Gastroesophageal sphincter (tissue), 4 donors: ENCODE data around the gene ZIC4. TPM values are rescaled to one million over a fixed set of nuclear protein-coding genes. Genes with fewer than 3 reads are reported as not detected.

Experiments used
- ATAC-seq: fragments of 150-250 bp; one replicate; pipeline ENCODE4 v1.9.1; 2016; ENCODE audit warnings: mild to moderate bottlenecking, moderate library complexity
- H3K27ac ChIP-seq, 4 donors: fragments of 200-600 bp; sonication (generic) in 3 of 4; 1 replicate in 3 of 4; 2 replicates in 1 of 4; pipeline ENCODE4 v1.5.1; 2016 to 2019
- H3K27me3 ChIP-seq: fragments of 200-600 bp; sonication (generic); one replicate; pipeline ENCODE4 v1.5.1; 2019
- H3K36me3 ChIP-seq, 2 donors: fragments of 200-600 bp; sonication (generic); one replicate each; pipeline ENCODE4 v1.5.1; 2019; ENCODE audit warnings: control low read depth in 1 of 2
- H3K4me1 ChIP-seq, 3 donors: fragments of 200-600 bp; sonication (generic); 1 replicate in 2 of 3; 2 replicates in 1 of 3; pipeline ENCODE4 v1.5.1; 2016 to 2019; ENCODE audit warnings: control low read depth in 2 of 3
- H3K4me3 ChIP-seq, 2 donors: fragments of 200-600 bp; sonication (generic); one replicate each; pipeline ENCODE4 v1.5.1; 2019; ENCODE audit warnings: mild to moderate bottlenecking in 1 of 2, moderate library complexity in 1 of 2
- H3K9me3 ChIP-seq, 3 donors: fragments of 200-600 bp; sonication (generic); one replicate each; pipeline ENCODE4 v1.5.1; 2017 to 2019; ENCODE audit warnings: control low read depth in 2 of 3
- CTCF ChIP-seq, 4 experiments: fragments of 200-600 bp in 2 of 4; fragments of 450-650 bp in 2 of 4; sonication (generic) in 1 of 4; IDR thresholded peaks; one replicate each; pipeline ENCODE4 v1.5.1; 2017 to 2019; ENCODE audit warnings: antibody characterized with exemption in 4 of 4, mild to moderate bottlenecking in 2 of 4, moderate library complexity in 2 of 4
- EP300 ChIP-seq: sonication (generic); formaldehyde crosslinking; IDR thresholded peaks from one replicate; pipeline ENCODE4 v1.6.1; 2017; ENCODE audit warnings: antibody characterized with exemption, mild to moderate bottlenecking
- POLR2A ChIP-seq, 2 donors: fragments of 450-650 bp; IDR thresholded peaks; one replicate each; pipeline ENCODE4 v1.6.1; 2017; ENCODE audit warnings: antibody characterized with exemption in 2 of 2, mild to moderate bottlenecking in 2 of 2, moderate library complexity in 1 of 2
- POLR2AphosphoS5 ChIP-seq: sonication (generic); formaldehyde crosslinking; IDR thresholded peaks from one replicate; pipeline ENCODE4 v1.6.1; 2017; ENCODE audit warnings: antibody characterized with exemption
- WGBS, 2 donors: methylation state at CpG; one replicate each; pipeline ENCODE4 v1.1.5; 2018; ENCODE audit warnings: low coverage in 1 of 2; 5-methylcytosine and 5-hydroxymethylcytosine counted together
- total RNA-seq, 4 donors: library from RNA; depleted of rRNA; stranded (reverse); fragments of >200 nt; gene quantifications; one replicate each; pipeline ENCODE4 v1.1.0, GENCODE V29; 2016

Gene ZIC4
- total RNA-seq, 4 donors from 2014 or later, result 0.13 TPM; not detected in 3

- peaks cover 0 to 48% (median 19%) of the 10 kb centered on the region in 3 donors for H3K4me1 ChIP-seq
- peaks cover 100% of the 10 kb centered on the region for H3K27me3 ChIP-seq
- H3K4me3 ChIP-seq, result peak overlapping the region in 1 of 2 donors; percentile 12
- H3K9me3 ChIP-seq, result peaks cover 0 to 5% (median 0%) of the 10 kb centered on the region in 3 donors
- H3K27ac ChIP-seq, result no peak overlapping the region
- H3K36me3 ChIP-seq, result no peaks in the 10 kb centered on the region
- no peak for ATAC-seq
- no peak for TF ChIP-seq POLR2AphosphoS5
- no peak for TF ChIP-seq EP300
- TF ChIP-seq CTCF (IDR thresholded peaks at IDR 0.05), result no peak
- no peak for TF ChIP-seq POLR2A (IDR thresholded peaks at IDR 0.05)
- 4 to 7% methylated on average over 14 to 22 of the region's 53 CpGs for WGBS, 2 donors
Measured at GRCh38 chr3:147421184-147421912, 15.0 kb upstream of the ZIC4 start.

DNA sequence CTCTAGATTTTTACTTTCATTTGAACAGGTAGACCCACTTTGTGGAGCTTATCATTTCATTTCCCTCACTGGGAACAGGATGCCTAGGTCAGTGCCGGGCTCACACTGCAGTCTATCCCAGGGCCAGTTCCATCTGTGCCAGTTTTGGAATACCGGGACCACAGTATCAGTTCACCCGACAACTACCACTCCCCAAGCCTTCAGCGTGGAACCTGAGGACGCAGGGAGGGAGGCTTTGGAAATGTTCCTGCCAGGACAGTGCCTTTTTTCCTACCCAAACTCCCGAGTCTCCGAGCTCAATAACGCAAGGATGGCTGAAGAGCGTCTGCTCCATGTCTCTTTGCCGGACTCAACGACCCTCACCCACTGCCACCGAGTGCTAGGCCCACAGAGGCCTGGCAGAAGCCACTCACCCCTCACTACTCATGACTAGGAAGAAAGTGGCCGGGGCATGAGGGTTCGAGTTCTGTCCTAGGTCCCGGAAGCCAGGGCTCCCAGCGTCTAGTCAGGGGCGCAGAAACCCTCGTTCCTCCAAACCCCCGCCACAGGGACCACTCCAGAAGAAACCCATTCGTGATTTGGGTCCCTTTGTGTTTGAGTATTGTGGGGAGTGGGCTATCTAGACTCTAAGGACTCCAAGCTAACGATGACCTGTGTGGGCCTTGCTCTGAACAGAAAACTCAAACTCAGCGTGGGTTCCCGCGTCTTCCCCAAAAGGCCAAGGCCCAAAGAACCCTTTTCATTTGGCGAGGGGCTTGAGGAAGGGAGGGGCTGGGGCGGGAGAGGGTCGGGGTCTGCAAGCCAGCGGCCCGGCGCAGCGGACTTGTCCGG lies 14.2 kb upstream of the ZIC4 start:
- ATAC-seq, result no peak
- peaks cover 0 to 10% (median 0%) of the 10 kb centered on the region in 3 donors for H3K9me3 ChIP-seq
- peaks cover 100% of the 10 kb centered on the region for H3K27me3 ChIP-seq
- TF ChIP-seq POLR2AphosphoS5 (no peak), EP300 (no peak), CTCF (IDR thresholded peaks at IDR 0.05) (no peak)
- peak overlapping the region in 1 of 2 donors; percentile 12 for H3K4me3 ChIP-seq
- WGBS, 2 donors, result 26% methylated on average over 4 of the region's 32 CpGs; no CpG with 5 or more reads in 1 of the 2 donors
- H3K36me3 ChIP-seq, result no peaks in the 10 kb centered on the region
- no peak overlapping the region for H3K27ac ChIP-seq
- H3K4me1 ChIP-seq, result peaks cover 0 to 48% (median 19%) of the 10 kb centered on the region in 3 donors

DNA sequence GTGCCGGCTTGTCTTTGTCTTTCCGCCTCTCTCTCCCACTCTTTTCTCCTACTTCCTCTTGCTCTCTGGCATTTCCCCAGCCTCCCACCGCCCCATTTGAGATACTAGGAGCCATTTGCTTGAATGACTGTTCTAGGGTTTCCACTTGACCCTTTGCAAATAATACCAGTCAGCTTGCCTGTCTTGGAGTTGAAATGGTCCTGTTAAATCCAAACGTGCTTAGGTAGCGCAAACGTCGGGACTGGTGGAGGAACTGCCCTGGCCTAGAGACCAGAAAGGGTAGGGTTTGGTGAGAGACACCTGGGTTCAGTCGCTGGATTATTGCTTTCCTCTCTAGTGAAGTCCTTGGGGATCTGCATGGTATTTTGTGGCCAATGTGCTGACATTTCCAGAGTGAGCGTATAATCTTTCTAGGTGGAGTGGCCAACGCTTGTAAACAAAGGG lies 13.5 kb upstream of the ZIC4 start:
- Histone ChIP-seq H3K36me3 (no peaks in the 10 kb centered on the region), H3K4me3 (no peak overlapping the region), H3K27me3 (peaks cover 100% of the 10 kb centered on the region), H3K27ac (no peak overlapping the region), H3K4me1 (peaks cover 0 to 48% (median 19%) of the 10 kb centered on the region in 3 donors), H3K9me3 (peaks cover 0 to 16% (median 0%) of the 10 kb centered on the region in 3 donors)
- no peak for ATAC-seq
- no peak for TF ChIP-seq EP300
- TF ChIP-seq POLR2A (IDR thresholded peaks at IDR 0.05), result no peak
- TF ChIP-seq CTCF (IDR thresholded peaks at IDR 0.05), result no peak
- no peak for TF ChIP-seq POLR2AphosphoS5
- WGBS, 2 donors, result 27 to 32% methylated on average over 5 to 6 of the region's 10 CpGs

DNA sequence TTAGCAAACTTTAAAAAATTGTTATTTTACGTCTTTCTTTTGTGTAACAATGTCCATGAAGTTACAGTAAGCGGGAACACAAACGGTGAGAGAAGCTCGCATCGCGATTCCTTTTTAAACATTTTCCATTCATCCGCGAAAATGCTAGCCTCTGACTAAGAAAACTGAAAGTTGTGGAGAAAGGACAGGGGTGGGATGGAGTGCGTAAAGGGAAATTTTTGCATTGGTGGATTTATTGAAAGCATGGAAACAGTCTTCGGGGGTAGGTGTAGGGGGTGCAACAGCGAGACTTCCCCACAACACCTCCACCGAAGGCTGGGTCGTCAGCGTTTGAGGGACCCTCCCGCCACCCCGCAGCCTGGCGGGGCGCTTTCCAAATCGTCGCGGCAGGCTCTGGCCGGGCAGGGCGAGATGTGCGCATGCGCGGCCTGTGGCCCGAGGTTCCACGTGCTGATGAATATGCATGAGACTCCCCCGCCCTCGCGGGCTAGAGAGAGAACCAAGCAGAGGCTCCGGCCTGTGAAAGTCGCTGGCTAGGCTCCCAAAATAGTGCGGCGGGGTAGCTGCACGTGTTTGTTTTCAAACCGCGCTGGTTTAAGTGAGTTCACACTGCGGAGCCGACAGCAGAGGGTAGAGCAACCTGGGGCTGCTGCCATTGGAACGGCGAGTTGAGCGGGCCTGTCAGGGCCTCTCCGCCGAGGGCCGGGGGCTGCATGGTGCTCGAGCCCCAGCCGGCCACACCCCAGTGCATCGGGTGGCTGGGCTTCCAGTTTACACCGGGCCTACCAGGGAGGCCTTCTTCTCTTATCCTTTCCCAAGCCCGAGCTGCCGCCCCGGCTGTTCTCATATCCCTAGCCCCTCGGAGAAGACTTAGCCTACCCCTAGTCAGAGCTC lies 12.7 kb upstream of the ZIC4 start:
- peak; percentile 10 for ATAC-seq
- Histone ChIP-seq H3K36me3 (no peaks in the 10 kb centered on the region), H3K9me3 (peaks cover 0 to 23% (median 0%) of the 10 kb centered on the region in 3 donors), H3K4me3 (peak overlapping the region in 1 of 2 donors; percentile 26), H3K27ac (no peak overlapping the region), H3K27me3 (peaks cover 100% of the 10 kb centered on the region), H3K4me1 (peaks cover 0 to 41% (median 19%) of the 10 kb centered on the region in 3 donors)
- WGBS, 2 donors, result 5 to 7% methylated on average over 6 to 31 of the region's 54 CpGs
- TF ChIP-seq POLR2A (IDR thresholded peaks at IDR 0.05) (no peak), POLR2AphosphoS5 (no peak), EP300 (no peak), CTCF (IDR thresholded peaks at IDR 0.05) (no peak)
